ENCODE data around the gene PBX1. TPM values are rescaled to one million over a fixed set of nuclear protein-coding genes. Genes with fewer than 3 reads are reported as not detected.

PBX1 gene
- total and polyA plus RNA-seq, 7 donors, result 6.7 to 168 (median 118) TPM

DNA sequence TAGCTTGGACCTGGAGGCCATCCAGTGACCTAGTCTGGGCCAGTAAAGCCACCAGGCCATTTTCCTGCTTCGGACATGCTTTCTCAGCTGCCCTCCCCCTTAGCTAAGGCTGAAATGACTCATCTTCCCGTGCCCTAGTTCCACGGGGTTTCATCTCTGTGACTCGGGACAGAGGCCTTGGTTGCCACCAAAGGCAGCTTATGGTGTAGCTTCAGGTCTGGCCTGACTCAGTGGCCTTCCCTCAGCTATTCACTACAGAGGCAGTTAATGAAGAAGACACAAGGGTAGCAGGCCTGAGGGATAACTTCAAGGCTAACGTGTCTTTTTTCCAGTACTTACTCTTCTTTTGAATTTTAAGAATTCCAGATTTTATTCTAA lies 82.4 kb downstream of the PBX1 start:
- no peaks in the 10 kb centered on the region for H3K9me3 ChIP-seq
- TF ChIP-seq, protein P1, sequence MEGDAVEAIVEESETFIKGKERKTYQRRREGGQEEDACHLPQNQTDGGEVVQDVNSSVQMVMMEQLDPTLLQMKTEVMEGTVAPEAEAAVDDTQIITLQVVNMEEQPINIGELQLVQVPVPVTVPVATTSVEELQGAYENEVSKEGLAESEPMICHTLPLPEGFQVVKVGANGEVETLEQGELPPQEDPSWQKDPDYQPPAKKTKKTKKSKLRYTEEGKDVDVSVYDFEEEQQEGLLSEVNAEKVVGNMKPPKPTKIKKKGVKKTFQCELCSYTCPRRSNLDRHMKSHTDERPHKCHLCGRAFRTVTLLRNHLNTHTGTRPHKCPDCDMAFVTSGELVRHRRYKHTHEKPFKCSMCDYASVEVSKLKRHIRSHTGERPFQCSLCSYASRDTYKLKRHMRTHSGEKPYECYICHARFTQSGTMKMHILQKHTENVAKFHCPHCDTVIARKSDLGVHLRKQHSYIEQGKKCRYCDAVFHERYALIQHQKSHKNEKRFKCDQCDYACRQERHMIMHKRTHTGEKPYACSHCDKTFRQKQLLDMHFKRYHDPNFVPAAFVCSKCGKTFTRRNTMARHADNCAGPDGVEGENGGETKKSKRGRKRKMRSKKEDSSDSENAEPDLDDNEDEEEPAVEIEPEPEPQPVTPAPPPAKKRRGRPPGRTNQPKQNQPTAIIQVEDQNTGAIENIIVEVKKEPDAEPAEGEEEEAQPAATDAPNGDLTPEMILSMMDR (IDR thresholded peaks at IDR 0.05), result no peak
- TF ChIP-seq POLR2AphosphoS5 (IDR thresholded peaks at IDR 0.05), result peak in 1 of 4 donors; percentile 70
- peak in 1 of 4 donors; percentile 29 for TF ChIP-seq EP300 (IDR thresholded peaks at IDR 0.05)
- TF ChIP-seq POLR2A (IDR thresholded peaks at IDR 0.05), result no peak
- WGBS, 2 donors, result 77 to 82% methylated on average over 5 of the region's 5 CpGs
- DNase-seq, result no peak
- peaks cover 0 to 8% (median 0%) of the 10 kb centered on the region in 4 donors for H3K36me3 ChIP-seq
- H3K27me3 ChIP-seq, result no peaks in the 10 kb centered on the region
- no peak overlapping the region for H3K4me3 ChIP-seq
- H3K4me1 ChIP-seq, result peaks cover 0 to 92% (median 89%) of the 10 kb centered on the region in 4 donors
- peak overlapping the region; percentile 67 to 86 (median 82) for H3K27ac ChIP-seq
- intact Hi-C loops (cut with DNase I), result loop anchor here (5.0 to 10.0 kb wide), 2 partner anchors 286 to 423 kb away; no protein-coding TSS in a partner anchor

DNA sequence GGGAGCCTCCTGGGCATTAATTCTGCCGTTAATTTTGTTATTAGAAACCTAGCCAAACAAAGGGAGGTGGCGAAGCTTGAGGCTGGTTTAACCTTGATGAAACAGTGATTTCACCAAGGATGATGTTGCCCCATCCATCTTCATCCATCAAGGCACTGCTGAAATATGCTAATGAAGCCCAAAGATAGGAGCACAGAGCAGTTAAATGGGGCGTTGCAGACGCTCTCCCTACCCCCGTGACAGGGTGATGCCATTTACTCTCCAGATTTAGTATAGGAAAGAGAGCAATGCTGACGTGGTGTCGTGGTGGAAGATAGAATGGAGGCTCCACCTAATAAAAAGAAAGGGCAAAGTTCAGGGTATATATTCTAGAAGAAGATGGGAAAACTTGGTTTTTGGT lies 84.0 kb downstream of the PBX1 start:
- Histone ChIP-seq H3K27me3 (no peaks in the 10 kb centered on the region), H3K4me1 (peaks cover 0 to 92% (median 87%) of the 10 kb centered on the region in 4 donors)
- intact Hi-C loops (cut with DNase I), result loop anchor here (5.0 to 10.0 kb wide), 2 partner anchors 284 to 422 kb away; no protein-coding TSS in a partner anchor

DNA sequence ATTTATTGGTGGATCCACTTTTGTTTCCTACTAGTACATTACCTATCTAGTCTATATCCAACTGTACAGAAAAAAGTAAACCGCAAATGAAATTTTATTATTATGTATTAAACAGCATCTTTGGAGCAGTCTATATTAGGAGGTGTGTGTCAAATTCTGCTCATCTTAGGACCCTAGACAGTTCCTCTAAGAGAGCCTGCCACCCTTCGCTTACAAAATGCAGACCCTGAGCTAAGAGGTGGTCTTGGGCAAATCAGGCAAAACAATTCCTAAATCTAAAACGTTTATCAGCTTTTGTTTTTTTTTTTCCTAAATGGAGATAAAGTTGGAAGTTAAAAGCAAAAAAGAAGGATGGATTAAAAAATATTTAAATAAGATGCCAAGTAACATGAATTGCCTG lies 85.3 kb downstream of the PBX1 start:
- WGBS, 2 donors, result 89 to 90% methylated on average over 3 of the region's 3 CpGs
- TF ChIP-seq POLR2AphosphoS5 (IDR thresholded peaks at IDR 0.05), result no peak
- TF ChIP-seq, protein P1 (IDR thresholded peaks at IDR 0.05), result no peak
- no peak for TF ChIP-seq POLR2A (IDR thresholded peaks at IDR 0.05)
- no peak for TF ChIP-seq EP300 (IDR thresholded peaks at IDR 0.05)
- H3K27ac ChIP-seq, result peak overlapping the region; percentile 67 to 86 (median 82)
- H3K27me3 ChIP-seq, result no peaks in the 10 kb centered on the region
- no peak for DNase-seq
- intact Hi-C loops (cut with DNase I), result loop anchor here (5.0 to 10.0 kb wide), 2 partner anchors 283 to 421 kb away; no protein-coding TSS in a partner anchor
- H3K36me3 ChIP-seq, result peaks cover 0 to 8% (median 0%) of the 10 kb centered on the region in 4 donors
- peaks cover 0 to 92% (median 89%) of the 10 kb centered on the region in 4 donors for H3K4me1 ChIP-seq
- H3K9me3 ChIP-seq, result no peaks in the 10 kb centered on the region
- H3K4me3 ChIP-seq, result no peak overlapping the region

More for the DNA sequence above, 84.0 kb downstream of the PBX1 start:
- TF ChIP-seq POLR2A (IDR thresholded peaks at IDR 0.05) (no peak), POLR2AphosphoS5 (IDR thresholded peaks at IDR 0.05) (no peak), EP300 (IDR thresholded peaks at IDR 0.05) (no peak)
- TF ChIP-seq, protein P1 (IDR thresholded peaks at IDR 0.05), result no peak
- peak overlapping the region; percentile 67 to 86 (median 82) for H3K27ac ChIP-seq
- H3K36me3 ChIP-seq, result peaks cover 0 to 8% (median 0%) of the 10 kb centered on the region in 4 donors
- no peak for DNase-seq
- H3K4me3 ChIP-seq, result no peak overlapping the region
- H3K9me3 ChIP-seq, result no peaks in the 10 kb centered on the region
- 93 to 94% methylated on average over 7 of the region's 7 CpGs for WGBS, 2 donors

DNA sequence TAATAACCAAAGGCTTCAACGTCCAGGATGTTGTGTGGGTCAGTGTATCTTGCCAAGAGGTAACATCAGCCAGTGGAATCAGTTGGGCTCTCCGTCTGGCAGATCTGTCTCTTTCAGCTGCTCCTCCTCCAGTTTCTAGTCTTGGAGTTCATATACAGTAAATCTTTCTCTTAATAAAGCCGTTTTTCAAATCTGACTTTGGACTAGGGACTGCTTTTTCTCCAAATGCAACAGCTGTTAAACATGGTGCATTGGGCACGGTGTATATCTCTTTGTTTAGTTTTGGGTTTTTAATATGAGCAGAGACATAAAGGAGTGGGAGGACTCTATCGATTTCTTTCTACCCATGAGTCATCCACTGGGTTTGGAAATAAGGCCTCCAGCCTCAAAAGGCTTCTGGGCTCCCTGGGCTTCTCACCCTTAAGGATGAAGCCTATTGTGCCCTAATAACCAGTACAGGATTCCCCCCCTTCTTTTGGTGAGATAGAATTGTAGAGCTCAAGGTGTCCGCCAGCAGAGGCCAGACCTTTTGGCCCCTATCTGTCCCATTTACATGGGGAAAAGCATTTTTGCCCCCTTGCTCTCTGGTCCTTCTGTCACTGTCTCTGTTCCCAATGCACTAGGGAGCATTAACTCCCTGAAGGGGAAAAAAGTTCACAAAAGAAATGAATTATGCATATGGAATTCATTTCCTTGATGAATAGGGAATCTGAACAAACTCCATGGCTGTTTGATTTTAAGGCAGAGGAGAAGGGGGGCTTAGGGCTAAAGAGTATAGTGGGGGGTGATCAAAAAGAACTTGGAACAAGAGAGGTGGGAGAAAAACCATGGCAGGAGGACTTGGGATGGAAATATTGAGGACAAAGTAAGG lies 86.0 kb downstream of the PBX1 start:
- Histone ChIP-seq H3K36me3 (peaks cover 0 to 8% (median 0%) of the 10 kb centered on the region in 4 donors), H3K4me1 (peaks cover 0 to 92% (median 91%) of the 10 kb centered on the region in 4 donors), H3K27ac (peak overlapping the region; percentile 67 to 86 (median 82)), H3K9me3 (no peaks in the 10 kb centered on the region), H3K27me3 (no peaks in the 10 kb centered on the region), H3K4me3 (no peak overlapping the region)
- no peak for DNase-seq
- intact Hi-C loops (cut with DNase I), result loop anchor here (5.0 to 10.0 kb wide), 3 partner anchors 282 to 420 kb away; no protein-coding TSS in a partner anchor
- WGBS, 2 donors, result 68 to 76% methylated on average over 6 of the region's 6 CpGs
- TF ChIP-seq POLR2AphosphoS5 (IDR thresholded peaks at IDR 0.05), result peak; percentile 82 to 96 (median 91)
- TF ChIP-seq, protein P1 (IDR thresholded peaks at IDR 0.05), result no peak
- peak in 3 of 4 donors; percentile 30 to 79 (median 67) for TF ChIP-seq EP300 (IDR thresholded peaks at IDR 0.05)
- no peak for TF ChIP-seq POLR2A (IDR thresholded peaks at IDR 0.05)

Measured in sigmoid colon (tissue), 7 donors.